Esophagus muscularis mucosa (tissue), 4 donors: ENCODE measurements around the gene UBE2QL1. TPM values are rescaled to one million over a fixed set of nuclear protein-coding genes. Genes with fewer than 3 reads are reported as not detected.

Experiments used
- DNase-seq: peaks from one replicate; pipeline ENCODE4 v3.0.0-alpha.2; 2017; ENCODE audit errors: extremely low spot score
- H3K27ac ChIP-seq, 4 donors: fragments of 200-600 bp; sonication (generic); replicated peaks in 1 of 4; 1 replicate in 3 of 4; 2 replicates in 1 of 4; pipeline ENCODE4 v1.5.1; 2016 to 2019; ENCODE audit warnings: mild to moderate bottlenecking in 1 of 4
- H3K27me3 ChIP-seq, 4 donors: fragments of 200-600 bp; sonication (generic); one replicate each; pipeline versions ENCODE4 v1.5.1 to v1.6.0; 2016 to 2019
- H3K36me3 ChIP-seq, 4 donors: fragments of 200-600 bp; sonication (generic); one replicate each; pipeline ENCODE4 v1.5.1; 2016 to 2019
- H3K4me1 ChIP-seq, 4 donors: fragments of 200-600 bp; sonication (generic); one replicate each; pipeline ENCODE4 v1.5.1; 2016 to 2019
- H3K4me3 ChIP-seq, 4 donors: fragments of 200-600 bp; sonication (generic); 1 replicate in 2 of 4; 2 replicates in 2 of 4; pipeline ENCODE4 v1.5.1; 2016 to 2019; ENCODE audit warnings: mild to moderate bottlenecking in 4 of 4, moderate library complexity in 1 of 4
- H3K9me3 ChIP-seq, 4 donors: fragments of 200-600 bp; sonication (generic); 1 replicate in 3 of 4; 2 replicates in 1 of 4; pipeline ENCODE4 v1.5.1; 2016 to 2019
- CTCF ChIP-seq, 3 experiments: fragments of 200-600 bp in 2 of 3; fragments of 450-650 bp in 1 of 3; sonication (generic) in 2 of 3; IDR thresholded peaks; one replicate each; pipeline ENCODE4 v1.5.1; 2017 to 2019; ENCODE audit warnings: antibody characterized with exemption in 3 of 3, mild to moderate bottlenecking in 2 of 3, moderate library complexity in 1 of 3
- EP300 ChIP-seq: sonication (generic); formaldehyde crosslinking; IDR thresholded peaks from one replicate; pipeline ENCODE4 v1.6.1; 2017; ENCODE audit warnings: antibody characterized with exemption
- POLR2A ChIP-seq: fragments of 450-650 bp; IDR thresholded peaks from one replicate; pipeline ENCODE4 v1.6.1; 2017; ENCODE audit warnings: antibody characterized with exemption, moderate library complexity, mild to moderate bottlenecking, low read depth
- POLR2AphosphoS5 ChIP-seq, 2 donors: sonication (generic); formaldehyde crosslinking; IDR thresholded peaks; one replicate each; pipeline ENCODE4 v1.6.1; 2017; ENCODE audit warnings: antibody characterized with exemption in 2 of 2
- WGBS: methylation state at CpG from one replicate; pipeline ENCODE4 v1.1.5; 2018; 5-methylcytosine and 5-hydroxymethylcytosine counted together
- intact Hi-C: fragments of 100-400 bp; cut with DNase I; formaldehyde crosslinking; loops from one replicate; pipeline ENCODE4 v1.15.1; 2023
- total RNA-seq, 4 donors: library from RNA; depleted of rRNA; stranded (reverse); fragments of >200 nt; gene quantifications; one replicate each; pipeline versions ENCODE4 v1.1.0 to v1.2.1, GENCODE V29; 2016

Gene UBE2QL1
- total RNA-seq, 4 donors from 2014 or later: under 0.01 to 1.6 (median 0.82) TPM

- TF ChIP-seq POLR2AphosphoS5 (IDR thresholded peaks at IDR 0.05): no peak
- no peak for TF ChIP-seq EP300
- no peak for TF ChIP-seq POLR2A
- TF ChIP-seq CTCF (IDR thresholded peaks at IDR 0.05): no peak
- 88% methylated on average over 4 of the region's 4 CpGs for WGBS
- Histone ChIP-seq H3K27ac (no peak overlapping the region), H3K9me3 (peaks cover 0 to 6% (median 0%) of the 10 kb centered on the region in 4 donors), H3K4me1 (no peaks in the 10 kb centered on the region), H3K27me3 (no peaks in the 10 kb centered on the region), H3K4me3 (no peak overlapping the region), H3K36me3 (no peaks in the 10 kb centered on the region)
- no peak for DNase-seq
- intact Hi-C loops: no loop called here
Measured at GRCh38 chr5:6498968-6499367, 50.3 kb downstream of the UBE2QL1 start.

DNA sequence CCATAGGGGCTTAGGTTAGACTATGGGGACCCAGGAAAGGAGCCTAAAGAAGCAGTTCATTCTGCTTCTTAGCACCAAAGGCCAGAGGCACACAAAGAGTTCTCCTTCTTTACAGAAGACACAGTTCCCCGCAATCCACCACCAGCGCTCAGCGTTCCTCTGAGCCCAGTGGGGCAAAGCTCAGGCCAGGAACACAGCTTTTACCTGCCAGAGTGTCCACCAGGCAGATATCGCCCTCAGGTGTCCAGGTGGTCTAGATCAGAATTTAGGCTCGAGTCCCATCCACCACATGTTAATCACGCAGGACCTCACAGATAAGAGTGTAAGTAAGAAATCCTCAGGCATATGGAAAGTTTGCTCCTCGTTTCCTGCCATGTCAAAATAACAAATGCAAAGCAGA lies 53.0 kb downstream of the UBE2QL1 start:
- no peaks in the 10 kb centered on the region for H3K4me1 ChIP-seq
- intact Hi-C loops: no loop called here
- H3K27ac ChIP-seq: no peak overlapping the region
- H3K9me3 ChIP-seq: peaks cover 0 to 6% (median 0%) of the 10 kb centered on the region in 4 donors
- H3K36me3 ChIP-seq: no peaks in the 10 kb centered on the region
- no peak for DNase-seq
- no peak overlapping the region for H3K4me3 ChIP-seq
- 66% methylated on average over 7 of the region's 7 CpGs for WGBS
- no peaks in the 10 kb centered on the region for H3K27me3 ChIP-seq
- TF ChIP-seq POLR2AphosphoS5 (IDR thresholded peaks at IDR 0.05) (no peak), EP300 (no peak), CTCF (IDR thresholded peaks at IDR 0.05) (no peak), POLR2A (no peak)

DNA sequence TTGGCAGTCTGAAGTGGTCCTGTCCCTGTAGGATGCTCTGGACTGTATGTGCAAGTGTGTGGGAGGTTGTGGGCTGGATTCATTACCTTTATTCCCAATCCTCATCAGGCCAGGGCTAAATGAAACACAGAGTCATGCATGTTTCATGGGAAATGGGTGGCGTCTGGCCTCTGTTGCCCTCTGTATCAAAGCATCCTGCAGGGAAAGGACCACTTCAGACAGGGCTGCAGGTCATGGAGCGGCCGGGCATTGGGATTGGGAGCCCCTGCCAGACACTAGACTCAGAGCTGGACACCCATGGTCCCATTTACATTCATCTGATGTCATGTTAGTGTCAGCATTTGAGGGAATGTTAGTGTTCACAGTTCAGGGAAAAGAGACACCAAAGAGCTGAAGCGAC lies 53.8 kb downstream of the UBE2QL1 start:
- Histone ChIP-seq H3K27ac (no peak overlapping the region), H3K9me3 (peaks cover 0 to 6% (median 0%) of the 10 kb centered on the region in 4 donors), H3K27me3 (peaks cover 0 to 5% (median 0%) of the 10 kb centered on the region in 4 donors), H3K4me3 (no peak overlapping the region), H3K36me3 (no peaks in the 10 kb centered on the region), H3K4me1 (no peaks in the 10 kb centered on the region)
- 96% methylated on average over 4 of the region's 4 CpGs for WGBS
- TF ChIP-seq EP300: no peak
- no peak for TF ChIP-seq POLR2AphosphoS5 (IDR thresholded peaks at IDR 0.05)
- no peak for TF ChIP-seq CTCF (IDR thresholded peaks at IDR 0.05)
- no peak for TF ChIP-seq POLR2A
- intact Hi-C loops: no loop called here
- DNase-seq: no peak

DNA sequence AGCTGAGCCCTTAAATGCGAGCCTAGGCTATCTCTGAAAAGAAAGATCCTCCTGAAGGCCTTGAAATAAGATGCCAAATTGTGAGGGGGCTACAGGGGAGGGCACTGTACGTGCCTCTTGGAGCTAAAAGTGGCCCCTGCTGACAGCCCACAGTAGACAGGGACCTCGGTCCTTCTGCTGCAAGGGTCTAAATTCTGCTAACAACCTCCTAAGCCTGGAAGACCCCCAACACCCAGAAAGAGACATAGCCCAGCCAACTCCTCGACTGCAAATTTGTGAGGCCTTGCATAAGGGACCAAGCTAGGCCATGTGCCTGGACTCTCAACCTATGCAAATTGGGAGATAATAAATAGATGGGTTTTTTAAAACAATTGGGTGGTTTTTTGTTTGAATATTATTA lies 54.7 kb downstream of the UBE2QL1 start:
- Histone ChIP-seq H3K4me1 (no peaks in the 10 kb centered on the region), H3K36me3 (no peaks in the 10 kb centered on the region), H3K27ac (no peak overlapping the region), H3K4me3 (no peak overlapping the region), H3K27me3 (peaks cover 0 to 5% (median 0%) of the 10 kb centered on the region in 4 donors), H3K9me3 (peaks cover 0 to 6% (median 0%) of the 10 kb centered on the region in 4 donors)
- WGBS: 70% methylated on average over 3 of the region's 4 CpGs
- intact Hi-C loops: no loop called here
- DNase-seq: no peak
- TF ChIP-seq EP300 (no peak), POLR2A (no peak), POLR2AphosphoS5 (IDR thresholded peaks at IDR 0.05) (no peak), CTCF (IDR thresholded peaks at IDR 0.05) (no peak)
